ENCODE data around the gene CPED1.

The CPED1 gene

DNA sequence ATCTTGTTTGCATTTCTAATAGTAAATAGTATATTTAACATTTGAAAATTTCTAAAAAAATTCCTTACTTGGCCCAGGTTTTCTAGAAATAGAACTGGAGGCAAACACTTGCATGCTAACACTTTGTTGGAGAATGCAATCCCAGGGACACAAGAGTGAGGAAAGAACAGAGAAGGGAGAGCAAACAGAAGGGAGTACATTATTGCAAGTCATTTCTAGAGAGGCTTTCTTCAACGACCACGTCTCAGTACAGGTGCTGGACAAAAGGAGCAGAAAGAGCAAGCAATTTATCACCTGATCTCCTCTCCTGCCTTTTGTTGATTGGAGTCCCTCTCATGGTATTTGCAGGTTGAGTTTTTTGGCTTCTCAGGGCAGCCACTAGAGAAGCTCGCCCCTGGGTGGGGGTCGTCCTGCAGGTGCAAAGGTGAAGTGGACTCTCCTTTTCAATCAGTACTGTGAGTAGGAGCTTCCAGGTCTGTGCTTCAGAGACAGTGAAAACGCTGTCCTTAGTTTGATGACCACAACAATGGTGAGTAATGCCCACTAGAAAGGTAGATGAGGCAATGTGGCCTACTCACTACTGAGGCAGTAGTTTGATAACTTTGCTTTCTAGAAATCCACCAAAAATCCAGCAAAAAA is 5.2 kb downstream of the CPED1 start:
- TF ChIP-seq ZNF707 (tag by site-specific recombination; IDR thresholded peaks at IDR 0.05): no peak
- no peak for TF ChIP-seq RBAK (tag by site-specific recombination; IDR thresholded peaks at IDR 0.05)
- TF ChIP-seq ZNF394 (tag by site-specific recombination; IDR thresholded peaks at IDR 0.05; ENCODE audit: borderline replicate concordance): no peak
- no peak for TF ChIP-seq ZNF521 (tag by site-specific recombination; IDR thresholded peaks at IDR 0.05)
- TF ChIP-seq, protein P1, sequence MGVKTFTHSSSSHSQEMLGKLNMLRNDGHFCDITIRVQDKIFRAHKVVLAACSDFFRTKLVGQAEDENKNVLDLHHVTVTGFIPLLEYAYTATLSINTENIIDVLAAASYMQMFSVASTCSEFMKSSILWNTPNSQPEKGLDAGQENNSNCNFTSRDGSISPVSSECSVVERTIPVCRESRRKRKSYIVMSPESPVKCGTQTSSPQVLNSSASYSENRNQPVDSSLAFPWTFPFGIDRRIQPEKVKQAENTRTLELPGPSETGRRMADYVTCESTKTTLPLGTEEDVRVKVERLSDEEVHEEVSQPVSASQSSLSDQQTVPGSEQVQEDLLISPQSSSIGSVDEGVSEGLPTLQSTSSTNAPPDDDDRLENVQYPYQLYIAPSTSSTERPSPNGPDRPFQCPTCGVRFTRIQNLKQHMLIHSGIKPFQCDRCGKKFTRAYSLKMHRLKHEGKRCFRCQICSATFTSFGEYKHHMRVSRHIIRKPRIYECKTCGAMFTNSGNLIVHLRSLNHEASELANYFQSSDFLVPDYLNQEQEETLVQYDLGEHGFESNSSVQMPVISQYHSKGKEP (tag by site-specific recombination; IDR thresholded peaks at IDR 0.05): no peak
- TF ChIP-seq ZNF2 (tag by site-specific recombination; IDR thresholded peaks at IDR 0.05): no peak
- no peak for TF ChIP-seq SALL2 (tag by site-specific recombination; IDR thresholded peaks at IDR 0.05; ENCODE audit: borderline replicate concordance)
- no peak for TF ChIP-seq GLIS2 (tag by site-specific recombination; IDR thresholded peaks at IDR 0.05)
- TF ChIP-seq ZXDB (tag by site-specific recombination; IDR thresholded peaks at IDR 0.05): no peak
- no peak for TF ChIP-seq TCF7L2 (IDR thresholded peaks at IDR 0.05; ENCODE audit: borderline replicate concordance, low read depth, low read length)
- TF ChIP-seq WT1 (tag by site-specific recombination; IDR thresholded peaks at IDR 0.05): no peak
- H3K36me3 ChIP-seq (ENCODE audit: control insufficient read depth in 2 of 2, insufficient read depth in 1 of 2, low read length in 2 of 2): no peaks in the 10 kb centered on the region
- no peak overlapping the region for H3K4me3 ChIP-seq (ENCODE audit: low read depth, low read length)
- no peak overlapping the region for H3K27ac ChIP-seq (ENCODE audit: extremely low read depth, low read depth, low read length)
- H3K4me1 ChIP-seq (ENCODE audit: control insufficient read depth, insufficient read depth, low read length): no peaks in the 10 kb centered on the region
- no peaks in the 10 kb centered on the region for H3K9me3 ChIP-seq (ENCODE audit: control insufficient read depth, insufficient read depth, low read depth, low read length)
- ChIA-PET POLR2A (no interaction called here), CTCF (no interaction called here)

DNA sequence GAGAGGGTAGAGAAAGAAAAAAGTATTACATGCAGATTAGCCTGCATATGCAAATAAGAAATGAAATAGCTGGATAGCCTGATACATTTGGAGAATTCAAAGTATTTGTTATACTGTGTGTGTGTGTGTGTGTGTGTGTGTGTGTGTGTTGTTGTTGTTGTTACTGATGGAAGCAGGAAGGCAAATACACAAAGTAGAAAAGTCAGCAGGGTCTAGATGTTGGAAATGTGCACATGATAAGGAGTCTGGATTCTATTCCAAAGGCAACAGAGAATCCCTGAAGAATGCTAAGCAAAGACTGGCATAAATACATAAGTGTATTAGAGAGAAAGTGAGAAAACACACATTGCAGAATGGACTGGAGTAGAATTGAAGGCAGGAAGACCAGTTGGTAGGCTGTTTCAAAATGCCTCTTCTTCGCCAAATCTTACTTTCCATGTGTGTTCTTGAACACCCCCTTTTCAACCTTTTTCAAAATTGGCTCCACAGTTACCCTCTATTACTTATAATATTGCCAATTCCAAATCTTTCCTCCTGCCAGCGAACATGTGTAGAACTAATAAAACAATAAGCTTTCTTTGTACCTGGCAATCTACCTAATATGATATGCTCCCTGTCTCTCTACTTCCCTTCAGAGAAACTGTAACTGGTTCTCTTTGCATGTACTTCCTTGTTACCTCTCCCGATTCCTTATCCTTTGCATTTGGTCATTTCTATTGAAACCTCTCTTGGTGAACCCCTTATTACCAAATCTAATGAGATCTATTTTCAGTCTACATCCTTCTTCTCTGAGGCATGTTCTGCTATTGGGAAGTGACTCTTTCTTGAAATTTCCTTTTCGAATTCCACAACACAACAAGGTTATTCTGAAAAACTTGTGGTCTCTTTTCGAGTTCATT is 6.2 kb downstream of the CPED1 start:
- CTCF ChIA-PET: interaction anchor here (0.8 kb wide), 1 partner anchor 113 kb away, joined by 3 read pairs; no protein-coding TSS in a partner anchor
- no peaks in the 10 kb centered on the region for H3K4me1 ChIP-seq (ENCODE audit: control insufficient read depth, insufficient read depth, low read length)
- no peaks in the 10 kb centered on the region for H3K9me3 ChIP-seq (ENCODE audit: control insufficient read depth, insufficient read depth, low read depth, low read length)
- POLR2A ChIA-PET: no interaction called here
- no peak overlapping the region for H3K4me3 ChIP-seq (ENCODE audit: low read depth, low read length)
- no peak overlapping the region for H3K27ac ChIP-seq (ENCODE audit: extremely low read depth, low read depth, low read length)
- no peaks in the 10 kb centered on the region for H3K36me3 ChIP-seq (ENCODE audit: control insufficient read depth in 2 of 2, insufficient read depth in 1 of 2, low read length in 2 of 2)
- TF ChIP-seq, protein P2, sequence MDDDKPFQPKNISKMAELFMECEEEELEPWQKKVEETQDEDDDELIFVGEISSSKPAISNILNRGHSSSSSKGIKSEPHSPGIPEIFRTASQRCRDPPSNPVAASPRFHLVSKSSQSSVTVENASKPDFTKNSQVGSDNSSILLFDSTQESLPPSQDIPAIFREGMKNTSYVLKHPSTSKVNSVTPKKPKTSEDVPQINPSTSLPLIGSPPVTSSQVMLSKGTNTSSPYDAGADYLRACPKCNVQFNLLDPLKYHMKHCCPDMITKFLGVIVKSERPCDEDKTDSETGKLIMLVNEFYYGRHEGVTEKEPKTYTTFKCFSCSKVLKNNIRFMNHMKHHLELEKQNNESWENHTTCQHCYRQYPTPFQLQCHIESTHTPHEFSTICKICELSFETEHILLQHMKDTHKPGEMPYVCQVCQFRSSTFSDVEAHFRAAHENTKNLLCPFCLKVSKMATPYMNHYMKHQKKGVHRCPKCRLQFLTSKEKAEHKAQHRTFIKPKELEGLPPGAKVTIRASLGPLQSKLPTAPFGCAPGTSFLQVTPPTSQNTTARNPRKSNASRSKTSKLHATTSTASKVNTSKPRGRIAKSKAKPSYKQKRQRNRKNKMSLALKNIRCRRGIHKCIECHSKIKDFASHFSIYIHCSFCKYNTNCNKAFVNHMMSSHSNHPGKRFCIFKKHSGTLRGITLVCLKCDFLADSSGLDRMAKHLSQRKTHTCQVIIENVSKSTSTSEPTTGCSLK (tag by site-specific recombination; IDR thresholded peaks at IDR 0.05): no peak
- TF ChIP-seq ZNF202 (tag by site-specific recombination; IDR thresholded peaks at IDR 0.05; ENCODE audit: borderline replicate concordance): no peak
- no peak for TF ChIP-seq KLF8 (tag by site-specific recombination; IDR thresholded peaks at IDR 0.05)
- no peak for TF ChIP-seq ZNF404 (tag by site-specific recombination; IDR thresholded peaks at IDR 0.05)
- TF ChIP-seq ZNF776 (tag by site-specific recombination; IDR thresholded peaks at IDR 0.05; ENCODE audit: borderline replicate concordance): no peak
- no peak for TF ChIP-seq ZNF16 (tag by site-specific recombination; IDR thresholded peaks at IDR 0.05; ENCODE audit: low read depth)
- TF ChIP-seq RBAK (tag by site-specific recombination; IDR thresholded peaks at IDR 0.05): no peak
- TF ChIP-seq ZFP69B (tag by site-specific recombination; IDR thresholded peaks at IDR 0.05): no peak
- TF ChIP-seq YY1 (tag by site-specific recombination; IDR thresholded peaks at IDR 0.05): no peak
- no peak for TF ChIP-seq ZNF223 (tag by site-specific recombination; IDR thresholded peaks at IDR 0.05)
- TF ChIP-seq, protein P3, sequence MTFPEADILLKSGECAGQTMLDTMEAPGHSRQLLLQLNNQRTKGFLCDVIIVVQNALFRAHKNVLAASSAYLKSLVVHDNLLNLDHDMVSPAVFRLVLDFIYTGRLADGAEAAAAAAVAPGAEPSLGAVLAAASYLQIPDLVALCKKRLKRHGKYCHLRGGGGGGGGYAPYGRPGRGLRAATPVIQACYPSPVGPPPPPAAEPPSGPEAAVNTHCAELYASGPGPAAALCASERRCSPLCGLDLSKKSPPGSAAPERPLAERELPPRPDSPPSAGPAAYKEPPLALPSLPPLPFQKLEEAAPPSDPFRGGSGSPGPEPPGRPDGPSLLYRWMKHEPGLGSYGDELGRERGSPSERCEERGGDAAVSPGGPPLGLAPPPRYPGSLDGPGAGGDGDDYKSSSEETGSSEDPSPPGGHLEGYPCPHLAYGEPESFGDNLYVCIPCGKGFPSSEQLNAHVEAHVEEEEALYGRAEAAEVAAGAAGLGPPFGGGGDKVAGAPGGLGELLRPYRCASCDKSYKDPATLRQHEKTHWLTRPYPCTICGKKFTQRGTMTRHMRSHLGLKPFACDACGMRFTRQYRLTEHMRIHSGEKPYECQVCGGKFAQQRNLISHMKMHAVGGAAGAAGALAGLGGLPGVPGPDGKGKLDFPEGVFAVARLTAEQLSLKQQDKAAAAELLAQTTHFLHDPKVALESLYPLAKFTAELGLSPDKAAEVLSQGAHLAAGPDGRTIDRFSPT (tag by site-specific recombination; IDR thresholded peaks at IDR 0.05): no peak
- TF ChIP-seq, protein P4, sequence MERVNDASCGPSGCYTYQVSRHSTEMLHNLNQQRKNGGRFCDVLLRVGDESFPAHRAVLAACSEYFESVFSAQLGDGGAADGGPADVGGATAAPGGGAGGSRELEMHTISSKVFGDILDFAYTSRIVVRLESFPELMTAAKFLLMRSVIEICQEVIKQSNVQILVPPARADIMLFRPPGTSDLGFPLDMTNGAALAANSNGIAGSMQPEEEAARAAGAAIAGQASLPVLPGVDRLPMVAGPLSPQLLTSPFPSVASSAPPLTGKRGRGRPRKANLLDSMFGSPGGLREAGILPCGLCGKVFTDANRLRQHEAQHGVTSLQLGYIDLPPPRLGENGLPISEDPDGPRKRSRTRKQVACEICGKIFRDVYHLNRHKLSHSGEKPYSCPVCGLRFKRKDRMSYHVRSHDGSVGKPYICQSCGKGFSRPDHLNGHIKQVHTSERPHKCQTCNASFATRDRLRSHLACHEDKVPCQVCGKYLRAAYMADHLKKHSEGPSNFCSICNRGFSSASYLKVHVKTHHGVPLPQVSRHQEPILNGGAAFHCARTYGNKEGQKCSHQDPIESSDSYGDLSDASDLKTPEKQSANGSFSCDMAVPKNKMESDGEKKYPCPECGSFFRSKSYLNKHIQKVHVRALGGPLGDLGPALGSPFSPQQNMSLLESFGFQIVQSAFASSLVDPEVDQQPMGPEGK (tag by site-specific recombination; IDR thresholded peaks at IDR 0.05): no peak
- TF ChIP-seq ZNF549 (tag by site-specific recombination; IDR thresholded peaks at IDR 0.05): no peak
- TF ChIP-seq ZNF324 (tag by site-specific recombination; IDR thresholded peaks at IDR 0.05): no peak
- TF ChIP-seq ZNF138 (tag by site-specific recombination; IDR thresholded peaks at IDR 0.05; ENCODE audit: borderline replicate concordance): no peak
- TF ChIP-seq ZFHX2 (tag by site-specific recombination; conservative IDR thresholded peaks at IDR 0.05): no peak
